Panc1 (cell line): Measurements from ENCODE around the gene SCGB1A1.

Experiments used
- CTCF ChIP-seq: fragments of 450-650 bp; IDR thresholded peaks from 2 replicates; pipeline ENCODE4 v1.5.1; 2017; ENCODE audit warnings: mild to moderate bottlenecking
- POLR2AphosphoS5 ChIP-seq: IDR thresholded peaks from 2 replicates; pipeline ENCODE4 v1.6.1; 2012; ENCODE audit warnings: mild to moderate bottlenecking, low read depth, low read length, moderate library complexity
- SIN3A ChIP-seq: IDR thresholded peaks from 2 replicates; pipeline ENCODE4 v1.6.1; 2012; ENCODE audit warnings: low read depth, mild to moderate bottlenecking, low read length, moderate library complexity, borderline replicate concordance; ENCODE audit not compliant: insufficient read depth
- TCF7L2 ChIP-seq: IDR thresholded peaks from 2 replicates; pipeline ENCODE4 v1.6.1; 2011; ENCODE audit warnings: mild to moderate bottlenecking, low read depth, low read length, inconsistent platforms

GRCh38 chr11:62383822-62384221, 35.0 kb upstream of the SCGB1A1 start:
- TF ChIP-seq CTCF (no peak), POLR2AphosphoS5 (no peak), TCF7L2 (no peak), SIN3A (no peak)
